ENCODE data around the gene CHML.

The CHML gene

DNA sequence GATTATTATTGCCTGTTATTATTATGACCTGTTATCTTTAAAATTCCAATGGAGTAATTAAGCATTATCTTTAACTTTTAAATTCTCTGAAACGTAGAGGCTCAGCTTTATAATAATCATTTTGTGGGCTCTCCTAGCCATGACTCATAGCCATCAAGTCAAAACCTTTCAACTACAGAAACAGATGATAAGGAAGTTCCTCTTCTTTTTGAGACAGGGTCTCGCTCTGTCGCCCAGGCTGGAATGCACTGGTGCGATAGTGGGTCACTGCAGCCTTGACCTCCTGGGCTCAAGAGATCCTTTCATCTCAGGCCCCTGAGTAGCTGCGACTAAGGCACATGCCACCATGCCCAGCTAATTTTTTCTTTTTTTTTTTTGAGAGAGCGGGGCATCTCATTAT lies 43.5 kb downstream of the CHML start:
- H3K4me2 ChIP-seq, result peak overlapping the region; percentile 66

GRCh38 chr1:241593186-241593585 lies 47.0 kb downstream of the CHML start:
- TF ChIP-seq Cebpa-rat (IDR thresholded peaks at IDR 0.05), result no peak
- H3K36me3 ChIP-seq, result peaks cover 49% of the 10 kb centered on the region
- no peak overlapping the region for H3K9ac ChIP-seq
- no peaks in the 10 kb centered on the region for H4K20me1 ChIP-seq
- no peak overlapping the region for H3K4me3 ChIP-seq
- H3K4me2 ChIP-seq, result no peak overlapping the region
- H3K4me1 ChIP-seq, result peaks cover 22% of the 10 kb centered on the region
- H3K27me3 ChIP-seq, result no peaks in the 10 kb centered on the region
- no peak overlapping the region for H3K27ac ChIP-seq
- H3K9me3 ChIP-seq, result no peaks in the 10 kb centered on the region

More for the DNA sequence above, 43.5 kb downstream of the CHML start:
- H3K9ac ChIP-seq, result no peak overlapping the region
- no peaks in the 10 kb centered on the region for H3K9me3 ChIP-seq
- H3K4me3 ChIP-seq, result no peak overlapping the region
- H3K36me3 ChIP-seq, result peaks cover 53% of the 10 kb centered on the region
- peaks cover 37% of the 10 kb centered on the region for H3K4me1 ChIP-seq
- TF ChIP-seq Cebpa-rat (IDR thresholded peaks at IDR 0.05), result no peak
- no peaks in the 10 kb centered on the region for H3K27me3 ChIP-seq
- no peaks in the 10 kb centered on the region for H4K20me1 ChIP-seq
- H3K27ac ChIP-seq, result 0 out of 2 replicates have a peak overlapping the region, but pooled peaks have one; percentile 10

DNA sequence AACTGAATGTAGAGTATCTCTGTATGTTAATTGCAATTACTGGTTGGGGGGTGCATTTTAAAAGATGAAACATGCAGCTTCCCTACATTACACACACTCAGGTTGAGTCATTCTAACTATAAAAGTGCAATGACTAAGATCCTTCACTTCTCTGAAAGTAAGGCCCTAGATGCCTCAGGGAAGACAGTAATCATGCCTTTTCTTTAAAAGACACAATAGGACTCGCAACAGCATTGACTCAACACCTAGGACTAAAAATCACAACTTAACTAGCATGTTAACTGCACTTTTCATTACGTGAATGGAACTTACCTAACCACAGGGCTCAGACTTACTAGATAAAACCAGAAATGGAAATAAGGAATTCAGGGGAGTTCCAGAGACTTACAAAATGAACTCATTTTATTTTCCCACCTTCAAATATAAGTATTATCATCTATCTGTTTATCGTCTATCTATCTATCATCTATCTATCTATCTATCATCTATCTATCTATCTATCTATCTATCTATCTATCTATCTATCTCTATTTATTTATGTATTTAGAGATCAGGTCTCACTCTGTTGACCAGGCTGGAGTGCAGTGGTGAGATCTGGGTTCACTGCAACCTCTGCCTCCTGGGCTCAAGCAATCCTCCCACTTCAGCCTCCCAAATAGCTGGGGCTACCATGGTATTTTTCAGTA lies 47.8 kb downstream of the CHML start:
- Histone ChIP-seq H3K4me2 (no peak overlapping the region), H3K4me3 (no peak overlapping the region), H3K4me1 (peaks cover 15% of the 10 kb centered on the region), H3K9ac (no peak overlapping the region), H3K27me3 (no peaks in the 10 kb centered on the region), H3K27ac (no peak overlapping the region), H3K9me3 (no peaks in the 10 kb centered on the region), H3K36me3 (peaks cover 49% of the 10 kb centered on the region), H4K20me1 (no peaks in the 10 kb centered on the region)
- TF ChIP-seq Cebpa-rat (IDR thresholded peaks at IDR 0.05), result no peak

DNA sequence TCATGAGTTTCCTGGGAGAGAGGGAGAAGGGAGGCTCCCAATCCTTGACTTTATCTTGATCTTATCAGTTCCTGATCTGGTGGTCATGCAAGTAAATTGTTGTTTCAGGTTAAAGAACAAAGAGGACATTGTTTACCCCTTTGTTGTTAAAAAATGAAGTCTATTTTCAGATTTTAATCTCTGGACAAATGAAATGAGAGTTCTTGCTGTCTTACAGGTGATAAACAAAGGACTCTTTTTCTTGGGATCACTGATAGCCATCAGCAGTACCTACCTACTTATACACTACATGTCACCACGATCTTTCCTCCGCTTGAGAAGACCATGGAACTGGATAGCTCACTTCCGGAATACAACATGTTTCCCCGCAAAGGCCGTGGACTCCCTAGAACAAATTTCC lies 48.4 kb downstream of the CHML start:
- Histone ChIP-seq H3K36me3 (peaks cover 48% of the 10 kb centered on the region), H3K4me3 (no peak overlapping the region), H3K9ac (no peak overlapping the region), H3K4me1 (peaks cover 8% of the 10 kb centered on the region), H3K27me3 (no peaks in the 10 kb centered on the region), H3K27ac (no peak overlapping the region), H3K4me2 (no peak overlapping the region), H4K20me1 (no peaks in the 10 kb centered on the region), H3K9me3 (no peaks in the 10 kb centered on the region)
- no peak for TF ChIP-seq Cebpa-rat (IDR thresholded peaks at IDR 0.05)

- no peak overlapping the region for H3K4me2 ChIP-seq
- no peak overlapping the region for H3K9ac ChIP-seq
- H4K20me1 ChIP-seq, result no peaks in the 10 kb centered on the region
- peaks cover 43% of the 10 kb centered on the region for H3K36me3 ChIP-seq
- no peaks in the 10 kb centered on the region for H3K27me3 ChIP-seq
- TF ChIP-seq Cebpa-rat (IDR thresholded peaks at IDR 0.05), result no peak
- no peaks in the 10 kb centered on the region for H3K9me3 ChIP-seq
- H3K27ac ChIP-seq, result no peak overlapping the region
- no peak overlapping the region for H3K4me3 ChIP-seq
- peaks cover 4% of the 10 kb centered on the region for H3K4me1 ChIP-seq
Measured at GRCh38 chr1:241591317-241591716, 48.9 kb downstream of the CHML start.

DNA sequence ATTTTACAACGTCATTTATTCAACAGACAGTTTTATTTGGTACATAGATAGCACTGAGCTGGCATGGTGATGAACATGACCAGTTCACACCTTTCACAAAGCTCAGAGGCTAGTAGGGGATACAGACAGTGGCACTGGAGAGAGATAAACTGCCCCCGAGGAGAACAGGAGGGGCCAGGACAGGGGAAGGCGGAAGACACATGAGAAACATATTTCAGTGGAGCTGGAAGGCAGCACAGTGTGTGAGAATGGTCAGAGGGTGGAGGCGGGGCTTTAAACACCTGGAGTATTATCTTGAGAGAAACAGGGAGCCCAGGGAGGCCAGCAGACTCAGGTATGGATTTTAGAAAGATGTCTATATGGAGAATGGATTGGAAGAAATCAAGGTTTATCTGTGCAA lies 49.5 kb downstream of the CHML start:
- H3K9me3 ChIP-seq, result no peaks in the 10 kb centered on the region
- no peak overlapping the region for H3K4me3 ChIP-seq
- peaks cover 38% of the 10 kb centered on the region for H3K36me3 ChIP-seq
- no peaks in the 10 kb centered on the region for H3K27me3 ChIP-seq
- no peaks in the 10 kb centered on the region for H4K20me1 ChIP-seq
- no peaks in the 10 kb centered on the region for H3K4me1 ChIP-seq
- no peak for TF ChIP-seq Cebpa-rat (IDR thresholded peaks at IDR 0.05)
- H3K27ac ChIP-seq, result no peak overlapping the region
- no peak overlapping the region for H3K9ac ChIP-seq
- no peak overlapping the region for H3K4me2 ChIP-seq

Data from BLaER1 (cell line).